H1 (cell line): ENCODE measurements around the gene TEN1. TPM values are rescaled to one million over a fixed set of nuclear protein-coding genes. Genes with fewer than 3 reads are reported as not detected.

Experiments
- BRCA1 ChIP-seq: IDR thresholded peaks from 2 replicates; pipeline ENCODE4 v1.6.1; 2012; ENCODE audit warnings: low read depth, low read length, improper control_type of control experiment
- CBX5 ChIP-seq: fragments of 300-800, 300-1000 bp; sonication (generic); IDR thresholded peaks from 2 replicates; pipeline ENCODE4 v1.7.1; 2016; ENCODE audit warnings: antibody characterized with exemption, low read length, low read depth
- EZH2 ChIP-seq: fragments of 200-600 bp; sonication (generic); IDR thresholded peaks from 2 replicates; pipeline ENCODE4 v1.7.1; 2012; ENCODE audit warnings: low read depth, mild to moderate bottlenecking, moderate library complexity, low read length, inconsistent platforms; ENCODE audit not compliant: severe bottlenecking
- RXRA ChIP-seq: IDR thresholded peaks from 2 replicates; pipeline ENCODE4 v1.6.1; 2011; ENCODE audit warnings: low read depth, mild to moderate bottlenecking, low read length, moderate library complexity; ENCODE audit not compliant: insufficient read depth
- SIRT6 ChIP-seq: IDR thresholded peaks from one replicate; pipeline ENCODE4 v1.7.1; 2012; ENCODE audit warnings: low read length, inconsistent platforms
- TAF1 ChIP-seq: IDR thresholded peaks from 2 replicates; pipeline ENCODE4 v1.6.1; 2011; ENCODE audit warnings: mild to moderate bottlenecking, low read depth, low read length
- polyA plus RNA-seq, 7 experiments: library from polyadenylated mRNA; depleted of rRNA in 3 of 7; stranded (reverse) in 5 of 7; unstranded in 2 of 7; fragments of >200 nt in 5 of 7; fragments of 200-250 nt in 2 of 7; gene quantifications; 1 replicate in 5 of 7; 2 replicates in 1 of 7; 4 replicates in 1 of 7; pipeline versions ENCODE4 v1.2.1 to v1.2.3, GENCODE V29; 2011 to 2013; ENCODE audit warnings: missing spikeins in 2 of 7, mixed read lengths in 2 of 7
- total RNA-seq: library from RNA; stranded (reverse); fragmentation: NEBNext Ultra II Directional; extraction: Animal tissue kit (Norgen Biotek cat#: 25700); gene quantifications from 2 replicates; pipeline ENCODE4 v1.2.1, GENCODE V29; 2021
- TF ChIP-seq, protein P1 (sequence below): fragments of 300-600 bp; sonication (generic); IDR thresholded peaks from 2 replicates; pipeline ENCODE4 v1.7.1; 2012; ENCODE audit warnings: low read length, moderate library complexity, mild to moderate bottlenecking, inconsistent platforms; ENCODE audit not compliant: insufficient replicate concordance
- TF ChIP-seq, protein P2 (sequence below): IDR thresholded peaks from 2 replicates; pipeline ENCODE4 v1.6.1; 2011; ENCODE audit warnings: low read depth, mild to moderate bottlenecking, low read length; ENCODE audit not compliant: insufficient read depth

The TEN1 gene
- total and polyA plus RNA-seq, 2 of the 8 experiments (the other 6 are each of a cell fraction or from before 2014, with no cell fraction given): 15.9 to 18.7 TPM

DNA sequence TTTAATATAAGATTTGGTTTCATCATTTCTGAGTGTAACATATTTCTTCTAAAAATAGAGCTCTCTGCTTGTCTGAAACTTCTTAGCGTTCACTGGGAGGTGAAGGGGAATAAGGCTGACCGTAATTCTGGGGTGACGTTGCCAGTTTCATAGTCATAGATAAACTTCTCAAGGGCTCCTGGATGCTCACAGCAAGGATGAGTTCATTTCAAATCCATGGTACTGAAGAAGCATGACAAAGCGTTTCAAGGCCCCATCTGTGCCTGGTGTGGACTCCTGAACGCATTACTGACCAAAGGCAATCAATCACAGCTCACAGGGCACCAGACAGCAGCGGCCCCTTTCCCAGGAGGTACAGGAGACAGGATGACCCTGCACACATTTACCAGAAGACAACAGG lies 60.1 kb downstream of the TEN1 start (continued):
- TF ChIP-seq, protein P1, sequence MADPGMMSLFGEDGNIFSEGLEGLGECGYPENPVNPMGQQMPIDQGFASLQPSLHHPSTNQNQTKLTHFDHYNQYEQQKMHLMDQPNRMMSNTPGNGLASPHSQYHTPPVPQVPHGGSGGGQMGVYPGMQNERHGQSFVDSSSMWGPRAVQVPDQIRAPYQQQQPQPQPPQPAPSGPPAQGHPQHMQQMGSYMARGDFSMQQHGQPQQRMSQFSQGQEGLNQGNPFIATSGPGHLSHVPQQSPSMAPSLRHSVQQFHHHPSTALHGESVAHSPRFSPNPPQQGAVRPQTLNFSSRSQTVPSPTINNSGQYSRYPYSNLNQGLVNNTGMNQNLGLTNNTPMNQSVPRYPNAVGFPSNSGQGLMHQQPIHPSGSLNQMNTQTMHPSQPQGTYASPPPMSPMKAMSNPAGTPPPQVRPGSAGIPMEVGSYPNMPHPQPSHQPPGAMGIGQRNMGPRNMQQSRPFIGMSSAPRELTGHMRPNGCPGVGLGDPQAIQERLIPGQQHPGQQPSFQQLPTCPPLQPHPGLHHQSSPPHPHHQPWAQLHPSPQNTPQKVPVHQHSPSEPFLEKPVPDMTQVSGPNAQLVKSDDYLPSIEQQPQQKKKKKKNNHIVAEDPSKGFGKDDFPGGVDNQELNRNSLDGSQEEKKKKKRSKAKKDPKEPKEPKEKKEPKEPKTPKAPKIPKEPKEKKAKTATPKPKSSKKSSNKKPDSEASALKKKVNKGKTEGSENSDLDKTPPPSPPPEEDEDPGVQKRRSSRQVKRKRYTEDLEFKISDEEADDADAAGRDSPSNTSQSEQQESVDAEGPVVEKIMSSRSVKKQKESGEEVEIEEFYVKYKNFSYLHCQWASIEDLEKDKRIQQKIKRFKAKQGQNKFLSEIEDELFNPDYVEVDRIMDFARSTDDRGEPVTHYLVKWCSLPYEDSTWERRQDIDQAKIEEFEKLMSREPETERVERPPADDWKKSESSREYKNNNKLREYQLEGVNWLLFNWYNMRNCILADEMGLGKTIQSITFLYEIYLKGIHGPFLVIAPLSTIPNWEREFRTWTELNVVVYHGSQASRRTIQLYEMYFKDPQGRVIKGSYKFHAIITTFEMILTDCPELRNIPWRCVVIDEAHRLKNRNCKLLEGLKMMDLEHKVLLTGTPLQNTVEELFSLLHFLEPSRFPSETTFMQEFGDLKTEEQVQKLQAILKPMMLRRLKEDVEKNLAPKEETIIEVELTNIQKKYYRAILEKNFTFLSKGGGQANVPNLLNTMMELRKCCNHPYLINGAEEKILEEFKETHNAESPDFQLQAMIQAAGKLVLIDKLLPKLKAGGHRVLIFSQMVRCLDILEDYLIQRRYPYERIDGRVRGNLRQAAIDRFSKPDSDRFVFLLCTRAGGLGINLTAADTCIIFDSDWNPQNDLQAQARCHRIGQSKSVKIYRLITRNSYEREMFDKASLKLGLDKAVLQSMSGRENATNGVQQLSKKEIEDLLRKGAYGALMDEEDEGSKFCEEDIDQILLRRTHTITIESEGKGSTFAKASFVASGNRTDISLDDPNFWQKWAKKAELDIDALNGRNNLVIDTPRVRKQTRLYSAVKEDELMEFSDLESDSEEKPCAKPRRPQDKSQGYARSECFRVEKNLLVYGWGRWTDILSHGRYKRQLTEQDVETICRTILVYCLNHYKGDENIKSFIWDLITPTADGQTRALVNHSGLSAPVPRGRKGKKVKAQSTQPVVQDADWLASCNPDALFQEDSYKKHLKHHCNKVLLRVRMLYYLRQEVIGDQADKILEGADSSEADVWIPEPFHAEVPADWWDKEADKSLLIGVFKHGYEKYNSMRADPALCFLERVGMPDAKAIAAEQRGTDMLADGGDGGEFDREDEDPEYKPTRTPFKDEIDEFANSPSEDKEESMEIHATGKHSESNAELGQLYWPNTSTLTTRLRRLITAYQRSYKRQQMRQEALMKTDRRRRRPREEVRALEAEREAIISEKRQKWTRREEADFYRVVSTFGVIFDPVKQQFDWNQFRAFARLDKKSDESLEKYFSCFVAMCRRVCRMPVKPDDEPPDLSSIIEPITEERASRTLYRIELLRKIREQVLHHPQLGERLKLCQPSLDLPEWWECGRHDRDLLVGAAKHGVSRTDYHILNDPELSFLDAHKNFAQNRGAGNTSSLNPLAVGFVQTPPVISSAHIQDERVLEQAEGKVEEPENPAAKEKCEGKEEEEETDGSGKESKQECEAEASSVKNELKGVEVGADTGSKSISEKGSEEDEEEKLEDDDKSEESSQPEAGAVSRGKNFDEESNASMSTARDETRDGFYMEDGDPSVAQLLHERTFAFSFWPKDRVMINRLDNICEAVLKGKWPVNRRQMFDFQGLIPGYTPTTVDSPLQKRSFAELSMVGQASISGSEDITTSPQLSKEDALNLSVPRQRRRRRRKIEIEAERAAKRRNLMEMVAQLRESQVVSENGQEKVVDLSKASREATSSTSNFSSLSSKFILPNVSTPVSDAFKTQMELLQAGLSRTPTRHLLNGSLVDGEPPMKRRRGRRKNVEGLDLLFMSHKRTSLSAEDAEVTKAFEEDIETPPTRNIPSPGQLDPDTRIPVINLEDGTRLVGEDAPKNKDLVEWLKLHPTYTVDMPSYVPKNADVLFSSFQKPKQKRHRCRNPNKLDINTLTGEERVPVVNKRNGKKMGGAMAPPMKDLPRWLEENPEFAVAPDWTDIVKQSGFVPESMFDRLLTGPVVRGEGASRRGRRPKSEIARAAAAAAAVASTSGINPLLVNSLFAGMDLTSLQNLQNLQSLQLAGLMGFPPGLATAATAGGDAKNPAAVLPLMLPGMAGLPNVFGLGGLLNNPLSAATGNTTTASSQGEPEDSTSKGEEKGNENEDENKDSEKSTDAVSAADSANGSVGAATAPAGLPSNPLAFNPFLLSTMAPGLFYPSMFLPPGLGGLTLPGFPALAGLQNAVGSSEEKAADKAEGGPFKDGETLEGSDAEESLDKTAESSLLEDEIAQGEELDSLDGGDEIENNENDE: no peak
- no peak for TF ChIP-seq SIRT6
- TF ChIP-seq CBX5: no peak
- no peak for TF ChIP-seq BRCA1
- no peak for TF ChIP-seq RXRA
- TF ChIP-seq TAF1: no peak
- TF ChIP-seq, protein P2, sequence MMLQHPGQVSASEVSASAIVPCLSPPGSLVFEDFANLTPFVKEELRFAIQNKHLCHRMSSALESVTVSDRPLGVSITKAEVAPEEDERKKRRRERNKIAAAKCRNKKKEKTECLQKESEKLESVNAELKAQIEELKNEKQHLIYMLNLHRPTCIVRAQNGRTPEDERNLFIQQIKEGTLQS: no peak
- no peak for TF ChIP-seq EZH2
